GM12873 (cell line): ENCODE results near the gene CASP8.

ENCODE experiments used
- TF ChIP-seq, protein P1 (sequence below): IDR thresholded peaks from 2 replicates; pipeline ENCODE4 v1.5.1; 2012; ENCODE audit warnings: low read depth, mild to moderate bottlenecking, moderate library complexity, low read length, control low read depth; ENCODE audit not compliant: insufficient read depth; ENCODE audit errors: missing control alignments

CASP8 gene

DNA sequence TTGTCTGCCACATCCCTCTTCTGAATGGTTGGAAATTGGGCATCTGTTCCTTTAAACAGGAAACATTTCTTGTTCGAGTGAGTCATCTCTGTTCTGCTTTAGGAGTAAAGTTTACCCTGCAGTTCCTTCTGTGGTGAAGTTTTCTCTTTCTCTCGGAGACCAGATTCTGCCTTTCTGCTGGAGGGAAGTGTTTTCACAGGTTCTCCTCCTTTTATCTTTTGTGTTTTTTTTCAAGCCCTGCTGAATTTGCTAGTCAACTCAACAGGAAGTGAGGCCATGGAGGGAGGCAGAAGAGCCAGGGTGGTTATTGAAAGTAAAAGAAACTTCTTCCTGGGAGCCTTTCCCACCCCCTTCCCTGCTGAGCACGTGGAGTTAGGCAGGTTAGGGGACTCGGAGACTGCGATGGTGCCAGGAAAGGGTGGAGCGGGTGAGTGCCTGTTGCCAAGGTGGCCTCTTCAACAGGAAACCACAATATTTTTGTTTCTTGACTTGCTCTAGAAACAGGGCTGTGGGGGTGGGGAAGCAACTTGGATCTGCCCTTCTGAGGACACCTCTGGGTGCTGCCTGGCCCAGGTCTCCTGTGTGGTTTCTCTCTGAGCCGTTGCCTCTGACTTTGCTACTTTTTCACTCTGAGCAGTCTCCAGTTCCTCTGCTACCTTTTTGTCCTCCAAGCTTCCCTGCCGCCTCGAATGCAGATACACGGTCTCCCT, 2.2 kb upstream of the CASP8 start:
- TF ChIP-seq, protein P1, sequence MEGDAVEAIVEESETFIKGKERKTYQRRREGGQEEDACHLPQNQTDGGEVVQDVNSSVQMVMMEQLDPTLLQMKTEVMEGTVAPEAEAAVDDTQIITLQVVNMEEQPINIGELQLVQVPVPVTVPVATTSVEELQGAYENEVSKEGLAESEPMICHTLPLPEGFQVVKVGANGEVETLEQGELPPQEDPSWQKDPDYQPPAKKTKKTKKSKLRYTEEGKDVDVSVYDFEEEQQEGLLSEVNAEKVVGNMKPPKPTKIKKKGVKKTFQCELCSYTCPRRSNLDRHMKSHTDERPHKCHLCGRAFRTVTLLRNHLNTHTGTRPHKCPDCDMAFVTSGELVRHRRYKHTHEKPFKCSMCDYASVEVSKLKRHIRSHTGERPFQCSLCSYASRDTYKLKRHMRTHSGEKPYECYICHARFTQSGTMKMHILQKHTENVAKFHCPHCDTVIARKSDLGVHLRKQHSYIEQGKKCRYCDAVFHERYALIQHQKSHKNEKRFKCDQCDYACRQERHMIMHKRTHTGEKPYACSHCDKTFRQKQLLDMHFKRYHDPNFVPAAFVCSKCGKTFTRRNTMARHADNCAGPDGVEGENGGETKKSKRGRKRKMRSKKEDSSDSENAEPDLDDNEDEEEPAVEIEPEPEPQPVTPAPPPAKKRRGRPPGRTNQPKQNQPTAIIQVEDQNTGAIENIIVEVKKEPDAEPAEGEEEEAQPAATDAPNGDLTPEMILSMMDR: no peak

DNA sequence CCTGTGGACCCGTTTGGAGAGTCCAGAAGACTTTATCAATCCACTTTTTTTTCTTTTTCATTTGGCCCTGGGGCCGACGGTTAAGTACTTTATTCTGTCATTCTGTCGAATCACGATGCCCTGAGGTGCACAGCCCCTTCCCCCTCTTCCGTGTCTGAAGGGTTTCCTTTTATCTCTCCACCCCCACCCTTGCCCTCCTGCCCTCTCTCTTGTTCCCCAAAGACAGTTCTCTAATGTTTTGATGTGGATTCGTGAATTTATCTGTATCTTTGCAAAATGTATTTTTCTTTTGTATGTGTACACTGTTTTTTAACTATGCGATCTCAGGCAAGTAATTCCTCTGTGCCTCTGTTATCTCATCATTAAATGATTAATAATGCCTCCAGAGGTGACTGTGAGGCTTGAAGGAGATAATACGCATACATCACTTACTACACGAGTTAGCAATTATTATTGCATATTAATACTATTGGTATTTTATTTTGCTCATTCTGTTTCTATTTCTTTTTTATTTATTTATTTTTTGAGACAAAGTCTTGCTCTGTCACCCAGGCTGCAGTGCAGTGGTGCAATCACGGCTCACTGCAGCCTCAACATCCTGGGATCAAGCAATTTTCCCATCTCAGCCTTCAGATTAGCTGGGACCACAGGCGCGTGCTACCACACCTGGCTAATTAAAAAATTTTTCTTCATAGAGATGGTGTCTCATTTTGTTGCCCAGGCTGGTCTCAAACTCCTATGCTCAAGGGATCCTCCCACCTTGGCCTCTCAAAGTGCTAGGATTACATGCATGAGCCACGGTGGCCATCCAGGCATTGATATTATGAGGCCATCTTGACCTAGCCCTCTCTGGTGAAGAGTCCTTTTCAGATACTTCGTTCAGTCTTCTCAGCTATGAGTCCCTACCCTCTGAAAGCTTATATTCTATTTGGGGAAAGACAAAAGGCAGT, 1.4 kb upstream of the CASP8 start:
- TF ChIP-seq, protein P1: no peak

DNA sequence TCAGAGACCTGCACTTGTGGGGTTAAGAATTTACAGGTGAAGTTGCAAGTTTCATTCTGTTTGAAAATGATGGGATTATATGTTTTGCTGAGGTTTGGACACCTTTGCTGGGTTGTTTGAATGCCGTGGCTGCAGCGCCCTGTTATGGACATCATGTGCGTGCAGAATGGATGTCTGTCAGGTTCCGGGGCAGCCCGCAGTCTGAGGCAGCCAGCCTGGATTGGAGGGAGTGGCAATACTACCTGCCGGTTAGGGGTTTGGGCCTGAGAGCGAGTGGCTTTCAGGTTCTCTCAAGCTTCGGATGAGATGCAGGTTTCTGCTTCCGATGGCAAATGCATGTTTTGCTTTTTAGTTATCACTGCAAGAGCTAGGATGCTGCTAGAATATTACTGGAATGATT, 1.1 kb downstream of the CASP8 start:
- TF ChIP-seq, protein P1: no peak

DNA sequence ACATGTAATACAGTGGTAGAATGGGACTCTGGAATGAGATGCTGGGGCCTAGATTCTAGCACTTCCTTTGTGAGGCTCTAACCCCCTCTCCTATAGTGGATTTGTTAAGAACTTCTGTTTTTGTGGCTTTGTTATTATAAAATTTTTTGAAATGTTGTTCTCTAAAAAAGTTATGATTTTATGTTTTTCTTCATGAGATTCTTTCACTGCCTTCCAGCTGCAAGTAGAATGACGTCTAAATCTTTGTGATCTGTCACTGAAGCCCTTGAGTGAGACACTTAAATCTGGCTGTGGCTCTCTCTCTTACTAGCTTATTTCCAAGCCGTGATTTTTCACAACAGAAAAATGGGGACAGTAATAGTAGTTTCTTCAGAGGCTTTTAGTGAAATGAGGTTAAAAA, 1.6 kb downstream of the CASP8 start:
- TF ChIP-seq, protein P1: no peak

DNA sequence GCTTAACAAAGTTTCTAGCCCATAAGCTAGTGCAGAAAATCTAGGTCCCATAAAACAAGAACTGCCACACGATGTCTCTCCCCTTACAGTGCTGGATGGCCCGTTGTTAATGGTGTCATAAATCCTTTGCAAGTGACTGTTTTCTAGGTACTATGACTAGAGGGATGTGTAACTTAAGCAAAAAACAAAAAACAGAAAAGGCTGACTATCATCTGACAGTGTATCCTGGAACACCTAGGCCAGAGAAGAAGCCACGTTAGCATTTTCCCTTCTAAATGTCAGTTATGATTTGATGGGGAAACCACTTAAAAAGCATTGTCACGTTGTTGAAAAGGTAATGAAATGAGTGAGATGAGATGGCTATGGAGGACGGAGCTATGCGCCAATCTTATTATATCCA, 2.4 kb downstream of the CASP8 start:
- TF ChIP-seq, protein P1: no peak

DNA sequence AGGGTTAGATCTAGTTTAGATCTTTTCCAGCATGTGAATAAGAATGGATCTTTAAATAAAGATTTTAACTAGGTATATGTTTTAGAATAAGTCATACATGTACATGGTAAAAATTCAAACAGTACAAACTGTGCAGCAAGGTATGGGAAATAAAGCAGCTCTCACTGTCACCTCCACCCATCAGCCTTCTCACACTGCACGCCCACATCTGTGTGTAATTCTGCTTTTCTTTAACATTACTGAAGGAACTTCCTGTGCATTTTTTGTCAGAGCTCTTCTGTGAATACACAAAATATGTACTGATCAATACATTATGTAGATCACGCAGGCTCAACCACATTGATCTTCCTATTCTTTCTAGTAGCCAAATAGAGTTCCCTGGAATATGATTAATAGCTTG, 3.4 kb downstream of the CASP8 start:
- TF ChIP-seq, protein P1: no peak

DNA sequence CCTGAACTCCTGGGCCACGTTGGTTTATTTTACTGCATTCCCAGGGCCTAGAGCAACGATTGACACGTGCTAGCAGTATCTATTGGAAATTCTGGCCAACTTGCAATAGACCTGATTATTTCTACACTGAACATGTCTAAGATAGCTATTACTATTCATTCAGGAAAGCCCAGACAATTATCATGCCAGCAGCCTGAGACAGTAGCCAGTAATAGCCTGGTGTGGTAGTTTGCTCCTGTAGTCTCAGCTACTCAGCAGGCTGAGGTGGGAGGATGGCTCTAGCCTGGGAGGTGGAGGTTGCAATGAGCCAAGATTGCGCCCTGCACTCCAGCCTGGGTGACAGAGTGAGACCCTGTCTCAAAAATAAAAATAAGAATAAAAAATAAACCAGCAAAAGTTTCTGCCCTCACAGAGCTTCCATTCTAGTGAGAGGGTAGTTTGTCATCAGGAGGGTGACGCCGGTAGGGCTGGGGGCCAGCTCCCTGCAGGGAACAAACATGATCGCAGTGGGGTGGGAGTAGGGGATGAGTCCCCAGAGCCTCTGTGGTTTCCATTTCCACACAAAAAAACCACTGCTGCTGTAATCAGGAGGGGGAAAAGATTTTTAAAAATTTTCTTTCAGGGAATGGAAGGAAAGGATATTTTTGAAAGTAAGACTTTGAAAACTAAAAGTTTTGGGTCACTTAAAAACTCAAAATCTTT, 4.3 kb downstream of the CASP8 start:
- TF ChIP-seq, protein P1: no peak
